Bone marrow (tissue), 2 donors: ENCODE results near the gene RPS5.
"Not testable (repeated sequence)": the region's sequence is repeated elsewhere in the genome, so short reads cannot be mapped to it uniquely, and the experiment has no call there.

Experiments used
- DNase-seq, 2 donors: peaks; one replicate each; lab custom pipeline; 2025; lab: John Stamatoyannopoulos, UW

Gene RPS5

DNA sequence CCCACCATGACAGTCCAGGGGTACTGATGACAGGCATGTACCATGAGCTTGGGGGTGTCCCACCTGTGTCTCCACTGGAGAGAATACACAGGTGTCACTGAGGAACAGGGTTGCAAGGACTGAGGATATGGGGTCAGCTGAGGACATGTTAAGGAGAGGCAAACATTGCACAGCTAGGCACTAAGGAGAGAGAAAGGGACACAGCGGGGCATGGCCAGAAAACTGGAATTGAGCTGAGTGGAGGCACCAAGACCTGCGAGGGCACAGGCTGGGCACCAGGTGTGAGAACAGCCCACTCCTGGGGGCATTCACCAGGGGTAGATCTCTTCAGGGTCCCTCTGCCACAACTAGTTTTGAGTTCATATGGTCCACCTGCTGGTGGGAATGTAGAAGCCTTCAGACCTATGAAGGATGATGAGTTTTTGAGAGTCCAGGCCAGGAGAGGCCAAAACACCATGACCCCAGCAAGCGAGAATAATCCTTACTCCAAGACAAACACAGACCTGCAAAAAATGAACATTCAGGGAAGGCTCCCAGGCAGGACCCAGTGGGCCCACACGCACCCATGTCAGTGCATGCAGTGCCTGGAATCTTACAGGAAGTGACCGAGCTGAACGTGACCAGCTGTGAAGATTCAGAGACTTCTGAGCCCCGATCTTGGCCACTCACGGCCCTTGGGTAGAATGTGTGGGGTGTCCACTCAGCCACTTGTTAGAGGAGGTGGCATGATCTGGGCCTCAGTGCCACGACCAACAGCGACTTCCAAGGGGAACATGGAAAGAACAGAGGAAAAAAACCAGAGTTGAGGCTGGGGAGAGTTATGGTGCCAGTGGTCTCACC, 20.0 kb downstream of the RPS5 start:
- DNase-seq, result no peak

DNA sequence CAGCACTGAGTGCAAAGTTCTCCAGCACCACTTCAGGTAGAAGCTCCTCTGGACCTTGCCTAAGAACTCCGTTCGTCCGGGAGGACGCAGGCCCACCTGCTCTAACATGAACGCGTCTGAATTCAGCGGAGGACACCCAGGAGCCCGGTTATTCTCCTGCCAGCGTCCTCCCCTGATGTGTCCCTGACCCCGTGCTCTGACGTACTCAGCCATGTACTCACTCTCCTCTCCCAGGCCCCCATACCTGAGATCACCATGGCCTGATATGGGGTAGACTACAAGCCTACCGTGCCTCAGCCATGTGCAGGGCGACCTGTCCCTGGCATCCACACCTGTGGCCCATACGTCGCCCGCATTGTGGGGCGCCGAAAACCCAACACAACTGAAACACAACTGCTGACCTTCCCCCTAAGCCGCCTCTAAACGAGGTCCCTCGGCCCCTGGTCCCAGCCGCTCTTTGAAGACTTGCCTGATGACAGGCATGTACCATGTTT, 20.6 kb downstream of the RPS5 start:
- no peak for DNase-seq

DNA sequence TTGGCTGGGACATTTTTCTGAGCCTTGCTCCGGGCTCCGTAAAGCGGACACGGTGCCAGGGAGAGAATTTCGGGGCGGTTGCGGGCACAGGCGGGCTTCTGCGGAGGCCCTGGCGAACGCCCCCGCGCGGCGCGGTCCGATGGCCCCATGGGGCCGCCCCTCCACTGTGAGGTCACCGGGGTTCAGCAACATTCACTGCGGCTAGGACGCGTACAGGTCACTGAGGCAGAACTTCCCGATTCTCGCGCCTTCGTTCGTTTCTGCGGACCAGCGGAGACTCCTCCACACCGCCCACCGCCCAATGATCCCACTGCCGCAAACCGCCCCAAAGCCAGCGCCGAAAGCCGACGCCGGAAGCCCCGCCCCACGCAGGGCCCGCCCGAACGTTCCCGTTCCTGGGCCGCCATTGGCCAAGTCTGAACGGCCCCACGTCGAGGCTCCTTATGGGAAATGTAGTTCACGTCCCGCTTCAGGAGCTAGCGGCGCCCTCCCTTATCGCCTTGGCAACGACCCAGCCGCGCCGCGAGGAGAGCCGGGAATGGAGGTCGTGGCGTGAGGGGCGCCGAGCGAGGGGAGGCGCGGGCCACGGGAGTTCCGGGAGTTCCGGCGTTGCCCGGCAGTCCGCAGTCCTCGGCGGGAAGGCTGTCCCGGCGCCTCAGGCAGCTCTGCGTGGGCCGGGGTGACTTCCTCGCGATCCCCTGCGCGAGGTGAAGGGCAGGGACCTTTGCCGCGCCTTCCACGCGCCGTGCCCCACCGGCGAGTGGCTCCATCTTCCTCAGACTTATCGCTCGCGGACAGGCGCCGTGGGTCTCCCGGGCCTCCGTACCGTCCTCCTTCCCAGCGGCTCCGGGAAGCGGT, 21.3 kb downstream of the RPS5 start, which contains the start of gene ZNF584:
Gene ZNF584 (plus strand): TSS at position 498 of the 858 bp plus-strand sequence. CDS start 499 bp downstream, outside the sequence.
- peak; percentile 75 to 88 for DNase-seq

DNA sequence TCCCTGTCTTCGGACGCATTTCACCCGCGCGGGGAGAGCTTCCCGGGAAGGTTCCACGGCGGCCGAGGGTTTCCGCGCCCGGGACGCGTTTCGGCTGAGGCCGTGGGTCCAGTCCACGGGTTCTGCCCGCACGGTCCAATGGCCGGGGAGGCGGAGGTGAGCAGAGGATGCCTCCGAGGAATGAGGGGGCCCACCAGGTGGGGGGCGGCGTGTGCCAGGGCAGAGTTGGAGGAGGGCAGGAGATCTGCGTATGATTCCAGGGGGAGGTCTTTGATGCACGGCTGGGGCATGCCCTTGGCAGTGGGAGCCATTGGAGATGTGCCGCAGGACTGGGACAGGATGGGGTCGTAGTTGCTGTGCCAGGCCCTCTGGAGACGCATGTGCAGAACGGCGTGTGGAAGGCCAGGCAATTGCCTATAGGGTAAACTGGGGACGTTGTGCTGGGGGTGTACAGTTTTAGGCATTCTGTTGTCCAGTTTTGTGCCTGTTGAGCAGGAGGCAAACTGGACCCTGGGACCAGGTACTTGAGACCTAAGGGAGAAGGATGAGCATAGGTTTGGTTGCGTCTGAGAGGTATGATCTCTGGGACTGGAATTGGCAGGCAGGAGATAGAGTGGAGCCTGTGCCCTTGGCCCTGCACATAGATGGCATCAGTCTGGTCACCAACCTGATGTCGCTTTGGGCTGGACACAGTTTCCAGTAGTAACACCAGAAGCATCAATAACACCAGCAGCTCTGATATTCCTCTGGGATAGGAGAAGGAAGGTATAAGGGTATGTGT, 22.1 kb downstream of the RPS5 start:
- no peak for DNase-seq

DNA sequence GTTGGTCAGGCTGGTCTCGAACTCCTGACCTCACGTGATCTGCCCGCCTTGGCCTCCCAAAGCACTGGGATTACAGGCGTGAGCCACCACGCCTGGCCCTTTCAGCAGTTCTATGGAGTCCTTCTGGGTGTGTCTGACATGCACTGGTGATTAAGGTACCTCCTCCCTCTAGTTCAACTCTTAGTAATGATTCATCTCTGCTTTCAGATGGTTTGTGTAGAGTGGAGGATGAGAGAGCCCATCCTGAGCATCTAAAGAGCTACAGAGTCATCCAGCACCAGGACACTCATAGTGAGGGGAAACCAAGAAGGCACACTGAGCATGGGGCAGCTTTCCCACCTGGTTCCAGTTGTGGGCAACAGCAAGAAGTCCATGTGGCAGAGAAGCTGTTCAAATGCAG, 29.5 kb downstream of the RPS5 start:
- DNase-seq, result no peak

DNA sequence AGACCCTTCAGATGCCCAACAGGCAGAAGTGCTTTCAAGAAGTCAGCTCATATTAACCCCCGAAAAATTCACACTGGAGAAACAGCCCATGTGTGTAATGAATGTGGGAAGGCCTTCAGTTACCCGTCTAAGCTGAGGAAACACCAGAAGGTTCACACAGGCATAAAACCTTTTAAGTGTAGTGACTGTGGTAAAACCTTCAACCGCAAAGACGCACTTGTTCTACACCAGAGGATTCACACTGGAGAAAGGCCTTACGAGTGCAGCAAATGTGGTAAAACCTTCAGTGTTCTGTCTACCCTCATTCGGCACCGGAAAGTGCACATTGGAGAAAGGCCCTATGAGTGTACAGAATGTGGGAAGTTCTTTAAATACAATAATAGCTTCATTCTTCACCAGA, 30.0 kb downstream of the RPS5 start:
- DNase-seq, result no peak

DNA sequence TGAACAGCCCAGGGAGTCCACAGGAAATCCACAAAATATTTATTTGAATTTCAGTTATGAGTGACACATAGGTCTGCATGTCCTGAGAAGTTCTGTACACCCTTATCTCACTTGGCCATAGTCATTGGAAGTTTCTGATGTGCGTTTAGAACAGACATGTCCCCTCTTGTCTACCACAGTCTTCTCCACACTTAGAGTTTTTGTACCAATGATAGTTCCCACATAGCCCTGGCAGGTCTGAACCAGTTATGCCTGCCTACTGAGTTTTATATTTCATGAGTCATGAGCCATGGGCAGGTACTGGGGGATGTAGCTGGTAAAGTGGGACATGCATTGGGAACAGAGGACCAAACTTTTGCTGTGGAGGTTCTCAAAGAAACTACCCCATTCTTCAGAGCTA, 41.5 kb downstream of the RPS5 start:
- no peak for DNase-seq

DNA sequence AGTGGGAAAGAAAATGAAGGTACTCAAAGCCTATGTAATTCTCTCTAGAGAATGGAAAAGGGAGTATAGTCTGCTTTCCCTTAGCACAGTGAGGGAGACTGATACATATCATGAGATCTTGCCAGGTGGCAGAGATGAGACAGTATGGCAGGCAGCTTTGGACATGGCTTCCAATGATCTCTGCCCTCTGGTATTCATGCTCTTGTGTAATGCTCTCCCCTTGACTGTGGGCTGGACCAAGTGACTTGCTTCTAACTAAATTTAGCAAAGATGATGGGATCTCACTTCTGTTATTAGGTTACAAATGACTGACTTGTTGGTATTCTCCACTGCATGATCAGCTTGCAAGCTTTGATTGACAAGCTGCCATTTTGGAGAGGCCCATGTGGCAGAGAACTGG, 42.7 kb downstream of the RPS5 start:
- DNase-seq, result no peak

DNA sequence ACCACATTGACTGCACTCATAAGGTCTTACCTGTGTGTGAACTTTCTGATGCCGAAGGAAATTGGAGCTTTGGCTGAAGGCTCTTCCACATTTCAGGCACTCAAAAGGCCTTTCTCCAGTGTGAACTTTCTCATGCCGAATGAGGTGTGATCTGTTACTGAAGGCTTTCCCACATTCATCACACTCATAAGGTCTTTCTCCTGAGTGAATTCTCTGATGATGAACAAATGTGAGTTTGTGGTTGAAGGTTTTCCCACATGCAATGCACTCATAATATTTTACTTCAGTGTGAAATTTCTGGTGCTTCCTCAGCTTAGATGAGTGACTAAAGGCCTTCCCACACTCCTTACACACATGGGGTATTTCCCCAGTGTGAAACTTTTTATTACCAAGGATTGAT, 47.1 kb downstream of the RPS5 start:
- no peak for DNase-seq

DNA sequence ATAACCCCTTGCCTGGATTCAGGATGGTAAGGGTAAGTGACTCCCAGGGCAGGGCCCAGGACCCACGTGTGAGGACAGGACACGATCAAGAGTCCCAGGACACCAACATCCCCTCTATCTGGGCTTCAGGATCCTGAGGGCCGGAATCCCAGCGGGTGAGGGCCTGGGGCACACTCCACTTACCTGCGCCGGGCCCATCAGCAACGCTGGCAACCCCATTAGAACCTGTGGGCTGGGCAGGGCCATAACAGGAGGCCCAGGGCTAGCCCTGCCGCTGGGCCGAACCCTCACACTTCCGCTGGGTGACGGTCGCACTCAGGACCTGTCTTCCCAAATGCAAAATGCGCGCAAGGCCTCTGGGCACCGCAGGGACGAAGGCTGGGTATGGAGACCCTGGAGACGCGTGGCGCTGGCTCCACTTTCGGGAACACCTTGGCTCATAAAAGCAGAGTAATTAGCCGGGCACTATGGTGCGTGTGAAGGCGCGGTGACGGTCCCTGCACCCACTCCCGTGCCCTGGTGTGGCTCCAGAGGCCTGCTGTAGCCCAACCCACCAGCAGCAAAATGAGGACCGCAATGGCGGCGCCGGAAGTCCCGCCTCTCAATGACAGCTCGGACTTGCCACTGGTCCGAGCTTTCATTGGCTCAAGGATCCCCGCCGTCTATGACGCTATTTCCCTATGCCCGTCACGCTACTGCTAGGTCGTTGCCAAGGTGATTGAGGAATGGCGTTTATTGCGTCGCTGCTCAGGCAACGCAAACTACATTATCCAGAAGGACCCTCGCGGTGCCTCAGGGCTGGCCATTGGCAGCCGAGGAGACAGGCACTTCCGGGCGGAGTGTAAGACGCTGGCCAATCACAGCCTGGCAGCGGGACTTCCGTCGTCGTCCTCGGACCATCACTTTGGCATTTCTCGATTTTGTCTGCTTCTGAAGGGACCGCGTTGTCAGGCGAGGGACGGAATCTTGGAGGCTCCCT, 52.8 kb downstream of the RPS5 start, which contains the start of gene ZNF132:
Gene ZNF132 (minus strand): TSS at position 578 of the 979 bp plus-strand sequence. CDS start 332 bp downstream, at position 246.
- DNase-seq, result peak; percentile 64 to 91

DNA sequence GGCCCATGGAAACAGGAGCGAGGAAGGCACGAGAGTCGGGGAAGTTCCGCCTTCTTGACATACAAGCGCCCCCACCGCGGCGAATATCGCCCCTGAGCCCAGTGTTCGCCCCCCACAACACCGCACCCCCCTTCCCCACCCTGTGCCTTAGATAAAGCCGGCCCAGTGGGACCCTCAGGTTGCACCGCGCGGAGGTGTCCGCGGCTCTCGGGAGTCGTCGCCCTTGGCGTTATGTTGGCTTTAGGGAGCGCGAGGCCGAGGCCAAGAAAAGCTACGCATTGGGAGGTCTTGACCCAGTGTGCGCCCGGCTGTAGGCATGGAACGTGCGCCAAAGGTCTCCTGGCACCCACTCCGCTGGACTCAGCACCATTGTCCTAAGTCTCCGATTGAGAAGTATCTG, 53.5 kb downstream of the RPS5 start:
- DNase-seq, result no peak

DNA sequence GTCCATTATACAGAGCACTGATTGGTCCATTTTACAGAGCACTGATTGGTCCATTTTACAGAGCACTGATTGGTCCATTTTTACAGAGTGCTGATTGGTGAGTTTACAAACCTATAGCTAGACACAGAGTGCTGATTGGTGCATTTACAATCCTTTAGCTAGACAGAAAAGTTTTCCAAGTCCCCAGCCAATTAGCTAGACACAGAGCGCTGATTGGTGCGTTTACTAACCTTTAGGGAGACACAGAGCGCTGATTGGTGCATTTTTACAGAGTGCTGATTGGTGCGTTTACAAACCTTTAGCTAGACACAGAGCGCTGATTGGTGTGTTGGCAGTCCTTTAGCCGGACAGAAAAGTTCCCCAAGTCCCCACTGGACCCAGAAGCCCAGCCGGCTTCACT, 55.9 kb downstream of the RPS5 start:
- not testable (repeated sequence) for DNase-seq
